HepG2 (cell line): ENCODE data around the gene RUVBL2. TPM values are rescaled to one million over a fixed set of nuclear protein-coding genes. Genes with fewer than 3 reads are reported as not detected.

Experiments
- ATAC-seq: fragments of 200-7000 bp; cut with Tn5 transposase; 3 replicates; pipeline ENCODE4 v1.9.1; 2020; ENCODE audit warnings: mild to moderate bottlenecking, moderate library complexity
- BruUV-seq: library from RNA; stranded (reverse); fragments of 400-500 nt; replicated peaks from 2 replicates; lab custom pipeline; 2021; lab: Mats Ljungman, UMichigan
- CTCF ChIA-PET: fragments of 300-600 bp; formaldehyde crosslinking; extraction: SDS; loops from one replicate; lab custom pipeline; 2021; ENCODE audit warnings: low total read pairs, inconsistent platforms, low intra/inter-chr PET ratio; lab: Yijun Ruan, JAX
- POLR2A ChIA-PET: fragments of 350-600 bp; sonication (Branson Sonifier 250); formaldehyde crosslinking; loops from one replicate; lab custom pipeline; 2020; ENCODE audit warnings: antibody characterized with exemption, inconsistent platforms; lab: Yijun Ruan, JAX
- DNase-seq: peaks from one replicate; pipeline ENCODE4 v3.0.0-alpha.2; 2015; ENCODE audit warnings: low spot score
- FAIRE-seq: peaks from 3 replicates; lab custom pipeline; 2011; peaks lifted over from hg19 to GRCh38; lab: Jason Lieb, UNC
- H2AFZ ChIP-seq: one replicate; pipeline ENCODE4 v1.6.1; 2011; ENCODE audit warnings: low read length, inconsistent platforms
- H3K27ac ChIP-seq: fragments of 300-600 bp; 3 replicates; pipeline ENCODE4 v1.8.0; 2011; ENCODE audit warnings: mixed run types, mild to moderate bottlenecking, mixed read lengths, low read length, inconsistent platforms; ENCODE audit not compliant: insufficient read depth; ENCODE audit errors: extremely low read length
- H3K27me3 ChIP-seq, 2 experiments: fragments of 200-600 bp in 1 of 2; 2 replicates in 1 of 2; 3 replicates in 1 of 2; pipeline versions ENCODE4 v1.6.0 to v1.8.0; 2011; ENCODE audit warnings: low read length in 2 of 2, mild to moderate bottlenecking in 2 of 2, moderate library complexity in 2 of 2, inconsistent platforms in 1 of 2; ENCODE audit not compliant: insufficient read depth in 2 of 2, control insufficient read depth in 1 of 2
- H3K36me3 ChIP-seq, 2 experiments: fragments of 200-600 bp in 1 of 2; replicated peaks in 1 of 2; 2 replicates in 1 of 2; 3 replicates in 1 of 2; pipeline versions ENCODE4 v1.5.1 to v1.8.0; 2011; ENCODE audit warnings: low read length in 2 of 2, inconsistent platforms in 1 of 2; ENCODE audit not compliant: insufficient read depth in 2 of 2, control insufficient read depth in 1 of 2
- H3K4me1 ChIP-seq: 2 replicates; pipeline ENCODE4 v1.5.1; 2012; ENCODE audit warnings: low read length, inconsistent platforms; ENCODE audit not compliant: insufficient read depth
- H3K4me2 ChIP-seq: 2 replicates; pipeline ENCODE4 v1.6.0; 2011; ENCODE audit warnings: low read depth, low read length, inconsistent platforms
- H3K4me3 ChIP-seq, 3 experiments: fragments of 200-600 bp in 1 of 3; sonication (generic), shearing (Covaris generic) in 1 of 3; replicated peaks in 1 of 3; 2 replicates each; pipeline ENCODE4 v1.5.1; 2011 to 2016; ENCODE audit warnings: low read length in 3 of 3, inconsistent platforms in 2 of 3, low read depth in 2 of 3, mild to moderate bottlenecking in 2 of 3, control low read depth in 1 of 3, mixed read lengths in 1 of 3; ENCODE audit not compliant: insufficient read depth in 1 of 3
- H3K79me2 ChIP-seq: one replicate; pipeline ENCODE4 v1.6.1; 2011; ENCODE audit warnings: low read length, inconsistent platforms; ENCODE audit not compliant: insufficient read depth
- H3K9ac ChIP-seq: 2 replicates; pipeline ENCODE4 v1.6.0; 2011; ENCODE audit warnings: mild to moderate bottlenecking, low read depth, low read length, inconsistent platforms; ENCODE audit not compliant: insufficient read depth
- H3K9me3 ChIP-seq: 2 replicates; pipeline ENCODE4 v1.5.1; 2012; ENCODE audit warnings: mild to moderate bottlenecking, low read length
- H4K20me1 ChIP-seq: 2 replicates; pipeline ENCODE4 v1.6.0; 2011; ENCODE audit warnings: inconsistent platforms, mild to moderate bottlenecking, low read length, moderate library complexity; ENCODE audit not compliant: insufficient read depth
- ARHGAP35 ChIP-seq: sonication (generic); formaldehyde crosslinking; IDR thresholded peaks from 2 replicates; pipeline ENCODE4 v1.9.0; 2022; ENCODE audit warnings: mild to moderate bottlenecking, inconsistent platforms, moderate library complexity, missing genetic modification reagents, borderline replicate concordance
- DR1 ChIP-seq: sonication (generic); formaldehyde crosslinking; IDR thresholded peaks from 2 replicates; pipeline ENCODE4 v1.8.0; 2021; ENCODE audit warnings: mild to moderate bottlenecking, missing genetic modification reagents, inconsistent platforms
- FOXO1 ChIP-seq: sonication (generic); formaldehyde crosslinking; IDR thresholded peaks from 2 replicates; pipeline ENCODE4 v1.4.0; 2020; ENCODE audit warnings: missing genetic modification reagents
- HOXD1 ChIP-seq: sonication (generic); formaldehyde crosslinking; IDR thresholded peaks from 2 replicates; pipeline ENCODE4 v1.5.0; 2020; ENCODE audit warnings: missing genetic modification reagents
- ISX ChIP-seq: sonication (generic); formaldehyde crosslinking; conservative IDR thresholded peaks from 2 replicates; pipeline ENCODE4 v1.5.0; 2020; ENCODE audit warnings: missing genetic modification reagents
- RORA ChIP-seq: sonication (generic); formaldehyde crosslinking; IDR thresholded peaks from 2 replicates; pipeline ENCODE4 v1.5.0; 2020; ENCODE audit warnings: mild to moderate bottlenecking, missing genetic modification reagents, moderate library complexity
- SNRNP70 ChIP-seq: fragments of 200-400 bp; formaldehyde crosslinking; IDR thresholded peaks from 2 replicates; pipeline ENCODE4 v1.6.1; 2017; ENCODE audit warnings: mild to moderate bottlenecking, low read depth, low read length, moderate library complexity
- U2AF2 ChIP-seq: fragments of 200-400 bp; formaldehyde crosslinking; IDR thresholded peaks from 2 replicates; pipeline ENCODE4 v1.6.1; 2017; ENCODE audit warnings: low read depth, mild to moderate bottlenecking, low read length
- YEATS4 ChIP-seq: sonication (generic); formaldehyde crosslinking; IDR thresholded peaks from 2 replicates; pipeline ENCODE4 v1.4.0; 2020; ENCODE audit warnings: missing genetic modification reagents, borderline replicate concordance
- ZFYVE20 ChIP-seq: sonication (generic); formaldehyde crosslinking; IDR thresholded peaks from 2 replicates; pipeline ENCODE4 v1.8.0; 2023; ENCODE audit warnings: low read depth, mild to moderate bottlenecking, moderate library complexity, missing genetic modification reagents, borderline replicate concordance
- ZNF292 ChIP-seq: sonication (generic); formaldehyde crosslinking; IDR thresholded peaks from 2 replicates; pipeline ENCODE4 v1.8.1; 2022; ENCODE audit warnings: mild to moderate bottlenecking, low read depth, missing genetic modification reagents, borderline replicate concordance
- ZNF337 ChIP-seq: sonication (generic); formaldehyde crosslinking; IDR thresholded peaks from 2 replicates; pipeline ENCODE4 v1.5.1; 2020; ENCODE audit warnings: missing genetic modification reagents, low read depth, mild to moderate bottlenecking, borderline replicate concordance
- WGBS: methylation state at CpG from one replicate; pipeline ENCODE4 v1.1.6; 2017; ENCODE audit warnings: low lambda C conversion rate; 5-methylcytosine and 5-hydroxymethylcytosine counted together
- in situ Hi-C: cut with HindIII; loops from 2 replicates; pipeline ENCODE4 v1.10.0; 2017; ENCODE audit warnings: low pct_unique_long_range_greater_than_20kb; ENCODE audit not compliant: extremely low pct_ligation_motif_present
- intact Hi-C: fragments of 100-400 bp; cut with micrococcal nuclease; formaldehyde crosslinking; loops from one replicate; pipeline ENCODE4 v1.10.0; 2022; ENCODE audit not compliant: unreplicated experiment
- polyA plus RNA-seq, 8 experiments: library from polyadenylated mRNA; depleted of rRNA in 3 of 8; stranded (reverse) in 7 of 8; unstranded in 1 of 8; fragments of >200 nt; fragmentation: Illumina TruSeq in 4 of 8; extraction: Trizol in 4 of 8; gene quantifications; 2 replicates each; pipeline versions ENCODE4 v1.2.1 to v1.2.3, GENCODE V29; 2011 to 2016; ENCODE audit warnings: low read depth in 4 of 8, missing spikeins in 1 of 8, mixed read lengths in 1 of 8; ENCODE audit not compliant: insufficient read depth in 1 of 8
- total RNA-seq, 5 experiments: library from RNA; depleted of rRNA; stranded (reverse); fragments of >200 nt; fragmentation: Illumina TruSeq; extraction: Trizol; gene quantifications; 2 replicates each; pipeline ENCODE4 v1.2.3, GENCODE V29; 2016; ENCODE audit warnings: low read depth in 1 of 5
- TF ChIP-seq, protein P1 (sequence below): sonication (generic); formaldehyde crosslinking; IDR thresholded peaks from 2 replicates; pipeline ENCODE4 v1.5.0; 2020; ENCODE audit warnings: missing genetic modification reagents
- TF ChIP-seq, protein P2 (sequence below): IDR thresholded peaks from 2 replicates; pipeline ENCODE4 v1.6.1; 2018; ENCODE audit warnings: missing genetic modification reagents
- TF ChIP-seq, protein P3 (sequence below): sonication (generic); formaldehyde crosslinking; IDR thresholded peaks from 2 replicates; pipeline ENCODE4; 2020; ENCODE audit warnings: missing genetic modification reagents, mild to moderate bottlenecking, borderline replicate concordance
- TF ChIP-seq, protein P4 (sequence below): sonication (generic); formaldehyde crosslinking; IDR thresholded peaks from 2 replicates; pipeline ENCODE4 v1.4.0; 2020; ENCODE audit warnings: missing genetic modification reagents

Gene RUVBL2
- total and polyA plus RNA-seq, 2 of the 13 experiments (the other 11 are each of a cell fraction or from before 2014, with no cell fraction given) = 120 to 122 TPM

DNA sequence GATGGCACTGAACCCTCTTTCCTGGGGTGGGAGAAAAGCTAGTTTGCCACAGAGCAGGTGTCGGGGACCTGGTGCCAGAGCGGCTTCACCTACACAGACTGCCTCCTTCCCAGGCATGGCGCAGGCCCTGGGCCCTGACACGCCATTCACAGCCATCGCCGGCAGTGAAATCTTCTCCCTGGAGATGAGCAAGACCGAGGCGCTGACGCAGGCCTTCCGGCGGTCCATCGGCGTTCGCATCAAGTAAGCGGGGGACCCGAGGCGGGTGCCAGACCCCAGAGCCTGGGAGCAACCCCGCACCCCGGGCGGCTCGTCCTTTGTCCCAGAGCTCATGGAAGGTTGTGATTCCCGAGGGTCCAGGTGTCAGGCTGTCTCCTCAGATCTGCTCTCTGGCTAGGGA lies 13.2 kb downstream of the RUVBL2 start (continued):
- TF ChIP-seq SNRNP70 = no peak
- TF ChIP-seq ARHGAP35 = no peak
- no peak for TF ChIP-seq DR1 (CRISPR knock-in tag)
- TF ChIP-seq ZNF337 (CRISPR knock-in tag) = no peak
- TF ChIP-seq, protein P1, sequence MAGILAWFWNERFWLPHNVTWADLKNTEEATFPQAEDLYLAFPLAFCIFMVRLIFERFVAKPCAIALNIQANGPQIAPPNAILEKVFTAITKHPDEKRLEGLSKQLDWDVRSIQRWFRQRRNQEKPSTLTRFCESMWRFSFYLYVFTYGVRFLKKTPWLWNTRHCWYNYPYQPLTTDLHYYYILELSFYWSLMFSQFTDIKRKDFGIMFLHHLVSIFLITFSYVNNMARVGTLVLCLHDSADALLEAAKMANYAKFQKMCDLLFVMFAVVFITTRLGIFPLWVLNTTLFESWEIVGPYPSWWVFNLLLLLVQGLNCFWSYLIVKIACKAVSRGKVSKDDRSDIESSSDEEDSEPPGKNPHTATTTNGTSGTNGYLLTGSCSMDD = no peak
- TF ChIP-seq, protein P2, sequence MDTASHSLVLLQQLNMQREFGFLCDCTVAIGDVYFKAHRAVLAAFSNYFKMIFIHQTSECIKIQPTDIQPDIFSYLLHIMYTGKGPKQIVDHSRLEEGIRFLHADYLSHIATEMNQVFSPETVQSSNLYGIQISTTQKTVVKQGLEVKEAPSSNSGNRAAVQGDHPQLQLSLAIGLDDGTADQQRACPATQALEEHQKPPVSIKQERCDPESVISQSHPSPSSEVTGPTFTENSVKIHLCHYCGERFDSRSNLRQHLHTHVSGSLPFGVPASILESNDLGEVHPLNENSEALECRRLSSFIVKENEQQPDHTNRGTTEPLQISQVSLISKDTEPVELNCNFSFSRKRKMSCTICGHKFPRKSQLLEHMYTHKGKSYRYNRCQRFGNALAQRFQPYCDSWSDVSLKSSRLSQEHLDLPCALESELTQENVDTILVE (CRISPR knock-in tag) = no peak
- no peak for TF ChIP-seq RORA

DNA sequence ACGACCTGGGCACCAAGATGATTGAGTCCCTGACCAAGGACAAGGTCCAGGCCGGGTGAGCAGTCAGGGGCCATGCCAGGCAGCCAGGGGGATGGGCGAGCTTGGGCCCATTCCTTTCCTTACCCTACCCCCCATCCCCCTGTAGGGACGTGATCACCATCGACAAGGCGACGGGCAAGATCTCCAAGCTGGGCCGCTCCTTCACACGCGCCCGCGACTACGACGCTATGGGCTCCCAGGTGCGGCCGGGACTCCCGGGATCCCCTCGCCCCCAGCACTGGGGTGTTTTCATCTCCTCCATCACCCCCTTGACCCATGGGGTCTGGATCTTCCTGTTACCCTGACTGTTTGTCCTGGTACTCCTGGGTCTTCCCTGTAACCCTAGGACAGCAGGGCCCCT lies 16.1 kb downstream of the RUVBL2 start:
- no peaks in the 10 kb centered on the region for H3K9me3 ChIP-seq
- no peak overlapping the region for H3K4me3 ChIP-seq
- H4K20me1 ChIP-seq = no peaks in the 10 kb centered on the region
- no TSS peak for BruUV-seq
- ATAC-seq (no peak), FAIRE-seq (no peak), DNase-seq (no peak)
- no peaks in the 10 kb centered on the region for H3K27me3 ChIP-seq
- in situ Hi-C loops = no loop called here
- no peaks in the 10 kb centered on the region for H3K4me1 ChIP-seq
- CTCF ChIA-PET = no interaction called here
- H3K9ac ChIP-seq = no peak overlapping the region
- intact Hi-C loops = no loop called here
- no peak overlapping the region for H3K4me2 ChIP-seq
- H3K27ac ChIP-seq = no peak overlapping the region
- POLR2A ChIA-PET = no interaction called here
- peaks cover 21 to 67% of the 10 kb centered on the region in 2 experiments for H3K36me3 ChIP-seq
- H2AFZ ChIP-seq = no peak overlapping the region
- H3K79me2 ChIP-seq = no peaks in the 10 kb centered on the region
- 97% methylated on average over 17 of the region's 18 CpGs for WGBS
- no peak for TF ChIP-seq YEATS4 (CRISPR knock-in tag)
- TF ChIP-seq, protein P3, sequence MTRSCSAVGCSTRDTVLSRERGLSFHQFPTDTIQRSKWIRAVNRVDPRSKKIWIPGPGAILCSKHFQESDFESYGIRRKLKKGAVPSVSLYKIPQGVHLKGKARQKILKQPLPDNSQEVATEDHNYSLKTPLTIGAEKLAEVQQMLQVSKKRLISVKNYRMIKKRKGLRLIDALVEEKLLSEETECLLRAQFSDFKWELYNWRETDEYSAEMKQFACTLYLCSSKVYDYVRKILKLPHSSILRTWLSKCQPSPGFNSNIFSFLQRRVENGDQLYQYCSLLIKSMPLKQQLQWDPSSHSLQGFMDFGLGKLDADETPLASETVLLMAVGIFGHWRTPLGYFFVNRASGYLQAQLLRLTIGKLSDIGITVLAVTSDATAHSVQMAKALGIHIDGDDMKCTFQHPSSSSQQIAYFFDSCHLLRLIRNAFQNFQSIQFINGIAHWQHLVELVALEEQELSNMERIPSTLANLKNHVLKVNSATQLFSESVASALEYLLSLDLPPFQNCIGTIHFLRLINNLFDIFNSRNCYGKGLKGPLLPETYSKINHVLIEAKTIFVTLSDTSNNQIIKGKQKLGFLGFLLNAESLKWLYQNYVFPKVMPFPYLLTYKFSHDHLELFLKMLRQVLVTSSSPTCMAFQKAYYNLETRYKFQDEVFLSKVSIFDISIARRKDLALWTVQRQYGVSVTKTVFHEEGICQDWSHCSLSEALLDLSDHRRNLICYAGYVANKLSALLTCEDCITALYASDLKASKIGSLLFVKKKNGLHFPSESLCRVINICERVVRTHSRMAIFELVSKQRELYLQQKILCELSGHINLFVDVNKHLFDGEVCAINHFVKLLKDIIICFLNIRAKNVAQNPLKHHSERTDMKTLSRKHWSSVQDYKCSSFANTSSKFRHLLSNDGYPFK (CRISPR knock-in tag) = no peak
- no peak for TF ChIP-seq HOXD1 (CRISPR knock-in tag)
- TF ChIP-seq FOXO1 (CRISPR knock-in tag) = no peak
- no peak for TF ChIP-seq ZNF292 (CRISPR knock-in tag)
- TF ChIP-seq ISX (CRISPR knock-in tag) = no peak
- TF ChIP-seq, protein P4, sequence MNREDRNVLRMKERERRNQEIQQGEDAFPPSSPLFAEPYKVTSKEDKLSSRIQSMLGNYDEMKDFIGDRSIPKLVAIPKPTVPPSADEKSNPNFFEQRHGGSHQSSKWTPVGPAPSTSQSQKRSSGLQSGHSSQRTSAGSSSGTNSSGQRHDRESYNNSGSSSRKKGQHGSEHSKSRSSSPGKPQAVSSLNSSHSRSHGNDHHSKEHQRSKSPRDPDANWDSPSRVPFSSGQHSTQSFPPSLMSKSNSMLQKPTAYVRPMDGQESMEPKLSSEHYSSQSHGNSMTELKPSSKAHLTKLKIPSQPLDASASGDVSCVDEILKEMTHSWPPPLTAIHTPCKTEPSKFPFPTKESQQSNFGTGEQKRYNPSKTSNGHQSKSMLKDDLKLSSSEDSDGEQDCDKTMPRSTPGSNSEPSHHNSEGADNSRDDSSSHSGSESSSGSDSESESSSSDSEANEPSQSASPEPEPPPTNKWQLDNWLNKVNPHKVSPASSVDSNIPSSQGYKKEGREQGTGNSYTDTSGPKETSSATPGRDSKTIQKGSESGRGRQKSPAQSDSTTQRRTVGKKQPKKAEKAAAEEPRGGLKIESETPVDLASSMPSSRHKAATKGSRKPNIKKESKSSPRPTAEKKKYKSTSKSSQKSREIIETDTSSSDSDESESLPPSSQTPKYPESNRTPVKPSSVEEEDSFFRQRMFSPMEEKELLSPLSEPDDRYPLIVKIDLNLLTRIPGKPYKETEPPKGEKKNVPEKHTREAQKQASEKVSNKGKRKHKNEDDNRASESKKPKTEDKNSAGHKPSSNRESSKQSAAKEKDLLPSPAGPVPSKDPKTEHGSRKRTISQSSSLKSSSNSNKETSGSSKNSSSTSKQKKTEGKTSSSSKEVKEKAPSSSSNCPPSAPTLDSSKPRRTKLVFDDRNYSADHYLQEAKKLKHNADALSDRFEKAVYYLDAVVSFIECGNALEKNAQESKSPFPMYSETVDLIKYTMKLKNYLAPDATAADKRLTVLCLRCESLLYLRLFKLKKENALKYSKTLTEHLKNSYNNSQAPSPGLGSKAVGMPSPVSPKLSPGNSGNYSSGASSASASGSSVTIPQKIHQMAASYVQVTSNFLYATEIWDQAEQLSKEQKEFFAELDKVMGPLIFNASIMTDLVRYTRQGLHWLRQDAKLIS = no peak
- TF ChIP-seq U2AF2 = no peak
- TF ChIP-seq ZFYVE20 (CRISPR knock-in tag) = no peak
